ACC112 (cell line): ENCODE data around the gene USH1G.

Experiments
- H2AFZ ChIP-seq: fragments of 200-600 bp; sonication (generic); one replicate; pipeline ENCODE4 v1.6.0; 2017; ENCODE audit warnings: antibody characterized with exemption, low read length; ENCODE audit not compliant: unreplicated experiment
- H3K27ac ChIP-seq: fragments of 200-600 bp; sonication (generic); 2 replicates; pipeline ENCODE4 v1.5.1; 2014; ENCODE audit warnings: low read depth, mild to moderate bottlenecking, antibody characterized with exemption, low read length, moderate library complexity
- H3K27me3 ChIP-seq: fragments of 200-600 bp; sonication (generic); 2 replicates; pipeline ENCODE4 v1.6.1; 2014; ENCODE audit warnings: mild to moderate bottlenecking, antibody characterized with exemption, low read length, moderate library complexity, mixed read lengths; ENCODE audit not compliant: insufficient read depth
- H3K36me3 ChIP-seq: fragments of 200-600 bp; sonication (generic); 2 replicates; pipeline ENCODE4 v1.6.1; 2016; ENCODE audit warnings: mild to moderate bottlenecking, antibody characterized with exemption, low read length, moderate library complexity, mixed read lengths; ENCODE audit not compliant: insufficient read depth
- H3K4me1 ChIP-seq: fragments of 200-600 bp; sonication (generic); one replicate; pipeline ENCODE4 v1.6.1; 2016; ENCODE audit warnings: low read length, mixed read lengths; ENCODE audit not compliant: insufficient read depth, unreplicated experiment, control insufficient read depth
- H3K4me3 ChIP-seq: fragments of 200-600 bp; sonication (generic); 2 replicates; pipeline ENCODE4 v1.5.1; 2014; ENCODE audit warnings: mild to moderate bottlenecking, low read depth, low read length
- H3K79me2 ChIP-seq: fragments of 200-600 bp; sonication (generic); one replicate; pipeline ENCODE4 v1.6.0; 2016; ENCODE audit warnings: low read length; ENCODE audit not compliant: control insufficient read depth, unreplicated experiment, insufficient read depth

The USH1G gene

GRCh38 chr17:74900208-74900607, 22.8 kb downstream of the USH1G start:
- Histone ChIP-seq H3K79me2 (no peaks in the 10 kb centered on the region), H3K4me3 (no peak overlapping the region), H3K36me3 (no peaks in the 10 kb centered on the region), H3K27me3 (peaks cover 29% of the 10 kb centered on the region), H3K27ac (no peak overlapping the region), H3K4me1 (no peaks in the 10 kb centered on the region), H2AFZ (no peak overlapping the region)

DNA sequence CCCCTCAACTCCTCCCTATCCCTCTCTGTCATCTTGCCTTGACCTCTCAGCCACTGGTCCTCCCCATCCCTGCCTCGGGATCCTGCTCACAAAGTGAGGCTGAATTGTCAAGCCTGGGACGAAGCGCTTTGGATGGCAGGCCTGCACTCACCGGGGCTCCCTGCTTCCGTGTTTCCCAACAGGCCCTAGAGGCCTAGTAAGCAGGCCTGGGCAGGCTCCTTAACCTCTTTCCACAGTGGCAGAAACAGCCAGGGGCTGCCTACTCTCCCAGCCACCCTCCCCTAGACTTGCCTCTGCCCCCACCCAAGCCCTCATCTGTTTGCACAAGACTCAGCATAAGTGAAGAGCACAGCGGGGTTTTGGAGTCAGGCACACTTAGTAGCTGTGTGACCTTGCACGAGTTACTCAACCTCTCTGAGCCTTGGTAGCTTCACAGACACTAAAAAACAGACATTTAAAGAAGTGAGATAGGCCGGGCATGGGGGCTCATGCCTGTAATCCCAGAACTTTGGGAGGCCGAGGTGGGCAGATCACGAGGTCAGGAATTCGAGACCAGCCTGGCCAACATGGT, 24.6 kb downstream of the USH1G start:
- peaks cover 33% of the 10 kb centered on the region for H3K27me3 ChIP-seq
- H3K4me3 ChIP-seq: no peak overlapping the region
- no peak overlapping the region for H2AFZ ChIP-seq
- no peaks in the 10 kb centered on the region for H3K36me3 ChIP-seq
- no peak overlapping the region for H3K27ac ChIP-seq
- H3K4me1 ChIP-seq: no peaks in the 10 kb centered on the region
- H3K79me2 ChIP-seq: no peaks in the 10 kb centered on the region

GRCh38 chr17:74893936-74894671, 29.0 kb downstream of the USH1G start:
- Histone ChIP-seq H3K79me2 (no peaks in the 10 kb centered on the region), H3K4me3 (0 out of 2 replicates have a peak overlapping the region, but pooled peaks have one; percentile 58), H3K27me3 (peaks cover 59% of the 10 kb centered on the region)

DNA sequence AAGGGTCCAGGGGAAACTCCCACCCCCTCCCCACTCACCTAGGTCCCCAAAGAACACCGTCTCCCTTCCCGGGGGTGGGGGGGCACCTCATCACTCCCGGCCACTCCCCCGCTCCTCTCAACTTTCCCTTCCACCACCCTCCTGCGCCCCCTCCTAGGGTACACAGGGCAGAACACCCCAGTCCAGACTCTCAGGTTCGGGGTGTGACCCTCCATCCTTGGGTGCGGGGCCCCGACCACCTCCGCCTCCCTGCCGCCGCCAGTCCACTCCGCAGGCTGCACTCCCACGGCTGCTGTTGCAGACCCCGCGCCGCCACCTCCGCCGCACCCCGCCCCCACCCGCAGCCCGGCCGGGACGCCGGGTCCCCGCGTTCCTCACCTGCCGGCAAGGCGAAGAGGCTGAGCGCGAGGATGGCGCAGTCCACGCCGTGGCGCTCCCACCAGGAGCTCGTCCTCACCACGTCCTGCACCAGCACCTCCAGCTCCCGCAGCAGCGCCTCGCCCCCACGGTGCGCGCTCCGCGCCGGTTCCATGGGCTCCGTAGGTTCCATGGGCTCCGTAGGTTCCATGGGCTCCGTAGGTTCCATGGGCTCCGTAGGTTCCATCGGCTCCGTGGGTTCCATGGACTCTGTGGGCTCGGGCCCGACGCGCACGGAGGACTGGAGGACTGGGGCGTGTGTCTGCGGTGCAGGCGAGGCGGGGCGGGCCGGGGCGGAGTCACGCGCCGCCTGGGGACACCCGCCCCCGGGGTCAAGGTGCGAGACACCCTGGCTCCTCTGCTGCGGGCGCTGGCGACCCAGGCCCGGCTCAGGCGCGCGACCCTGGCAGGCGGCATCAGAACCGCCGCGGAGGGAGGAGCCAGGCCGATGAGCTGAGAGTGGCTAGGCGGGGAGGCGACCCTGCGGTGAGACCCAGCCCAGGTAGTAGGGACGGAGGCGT, 29.8 kb downstream of the USH1G start, which contains the start of gene FADS6:
FADS6 (minus strand) TSS at position 660 of the 938 bp plus-strand sequence; CDS start at position 622, 38 bp downstream.
- H3K36me3 ChIP-seq: no peaks in the 10 kb centered on the region
- no peaks in the 10 kb centered on the region for H3K79me2 ChIP-seq
- no peaks in the 10 kb centered on the region for H3K4me1 ChIP-seq
- H3K27me3 ChIP-seq: peaks cover 67% of the 10 kb centered on the region
- H3K4me3 ChIP-seq: peak within 1 kb of the TSS; percentile 58; the same call in 1 of the 2 replicates
- no peak within 1 kb of the TSS for H3K27ac ChIP-seq
- H2AFZ ChIP-seq: no peak within 1 kb of the TSS

More at GRCh38 chr17:74893936-74894671, 29.0 kb downstream of the USH1G start:
- Histone ChIP-seq H3K4me1 (no peaks in the 10 kb centered on the region), H3K27ac (no peak overlapping the region), H2AFZ (no peak overlapping the region), H3K36me3 (no peaks in the 10 kb centered on the region)

DNA sequence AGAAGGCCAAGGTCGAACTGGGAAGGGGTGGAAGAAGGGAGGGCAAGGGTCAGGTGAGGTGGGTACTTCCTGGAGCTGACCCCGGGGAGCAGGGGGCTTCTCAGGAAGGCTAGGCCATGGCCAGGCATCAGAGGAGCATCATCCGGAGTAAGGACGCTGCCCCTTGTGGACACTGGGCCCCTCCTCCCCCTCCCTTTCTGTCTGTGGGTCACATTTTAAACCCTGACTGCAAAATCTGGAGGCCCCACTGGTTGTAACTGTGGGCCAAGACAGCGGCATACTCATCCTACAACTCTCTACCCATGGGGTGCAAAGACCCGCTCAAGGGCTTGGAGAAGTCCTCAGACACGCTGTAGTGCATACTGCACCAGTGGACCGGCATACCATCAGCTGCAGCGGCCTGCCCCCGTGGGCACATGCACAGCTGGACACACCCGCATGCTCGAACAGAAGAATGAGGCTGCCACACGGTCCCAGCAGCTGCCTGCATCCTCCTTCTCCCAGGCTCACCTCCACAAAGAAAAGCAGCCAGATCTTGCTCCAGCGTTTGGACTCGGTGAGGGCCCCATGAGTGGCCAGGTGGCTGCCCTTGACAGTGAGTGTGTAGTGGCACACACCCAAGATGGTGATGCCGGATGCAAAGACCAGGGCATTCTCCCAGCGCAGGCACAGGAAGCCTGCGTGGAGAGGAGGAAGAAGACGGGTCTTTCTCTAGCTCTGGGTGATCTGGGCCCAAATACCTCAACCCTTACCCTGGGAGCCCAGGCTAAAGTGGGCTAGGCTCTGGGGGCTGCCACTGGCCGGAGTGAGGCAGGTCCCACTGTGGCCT, 30.8 kb downstream of the USH1G start:
- H3K79me2 ChIP-seq: no peaks in the 10 kb centered on the region
- no peak overlapping the region for H3K27ac ChIP-seq
- H3K27me3 ChIP-seq: peaks cover 70% of the 10 kb centered on the region
- H3K4me1 ChIP-seq: no peaks in the 10 kb centered on the region
- no peak overlapping the region for H2AFZ ChIP-seq
- no peak overlapping the region for H3K4me3 ChIP-seq
- H3K36me3 ChIP-seq: no peaks in the 10 kb centered on the region

GRCh38 chr17:74890554-74890953, 32.5 kb downstream of the USH1G start:
- Histone ChIP-seq H3K36me3 (no peaks in the 10 kb centered on the region), H3K79me2 (no peaks in the 10 kb centered on the region), H3K27me3 (peaks cover 65% of the 10 kb centered on the region), H2AFZ (no peak overlapping the region), H3K4me1 (no peaks in the 10 kb centered on the region), H3K4me3 (no peak overlapping the region), H3K27ac (no peak overlapping the region)

DNA sequence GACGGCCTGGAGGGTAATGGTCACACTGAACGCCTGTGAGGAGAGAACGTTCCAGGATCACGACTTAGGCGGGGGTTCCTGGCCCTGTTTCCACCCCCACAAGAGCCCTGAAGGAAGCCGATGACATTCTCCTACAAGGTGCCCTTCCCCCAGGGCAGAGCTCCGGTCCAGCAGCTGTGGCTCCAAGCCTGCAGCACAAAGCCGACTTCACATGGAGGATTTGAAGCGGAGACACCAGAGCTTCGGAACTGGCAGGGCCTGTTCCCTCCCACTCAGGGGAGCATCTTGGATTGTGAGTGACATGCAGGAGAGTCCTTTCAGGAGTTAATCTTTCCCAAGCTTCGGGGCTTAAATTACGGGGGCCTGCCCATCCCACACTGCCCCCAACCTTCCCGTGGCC, 34.6 kb downstream of the USH1G start:
- Histone ChIP-seq H3K36me3 (no peaks in the 10 kb centered on the region), H3K4me1 (no peaks in the 10 kb centered on the region), H2AFZ (no peak overlapping the region), H3K4me3 (no peak overlapping the region), H3K27me3 (peaks cover 50% of the 10 kb centered on the region), H3K27ac (no peak overlapping the region), H3K79me2 (no peaks in the 10 kb centered on the region)

GRCh38 chr17:74883241-74883745, 39.8 kb downstream of the USH1G start:
- H3K36me3 ChIP-seq: no peaks in the 10 kb centered on the region
- H3K4me1 ChIP-seq: no peaks in the 10 kb centered on the region
- no peak overlapping the region for H3K4me3 ChIP-seq
- peaks cover 36% of the 10 kb centered on the region for H3K27me3 ChIP-seq
- H2AFZ ChIP-seq: no peak overlapping the region
- no peak overlapping the region for H3K27ac ChIP-seq
- H3K79me2 ChIP-seq: no peaks in the 10 kb centered on the region

GRCh38 chr17:74882517-74883240, 40.4 kb downstream of the USH1G start:
- Histone ChIP-seq H3K27me3 (peaks cover 36% of the 10 kb centered on the region), H3K4me3 (no peak overlapping the region)

More at GRCh38 chr17:74882517-74883240, 40.4 kb downstream of the USH1G start:
- Histone ChIP-seq H3K27ac (no peak overlapping the region), H3K36me3 (no peaks in the 10 kb centered on the region), H2AFZ (no peak overlapping the region), H3K4me1 (no peaks in the 10 kb centered on the region), H3K79me2 (no peaks in the 10 kb centered on the region)
